Mesenchymal stem cell (in vitro differentiated cells and primary cell): ENCODE data around the gene UBIAD1.

Source experiments
- DNase-seq: peaks from one replicate; pipeline ENCODE4 v3.0.0-alpha.2; 2013
- H2AFZ ChIP-seq: one replicate; pipeline ENCODE4 v1.6.1; 2013; ENCODE audit warnings: low read depth, mild to moderate bottlenecking, control low read depth, inconsistent platforms, low read length, moderate library complexity
- H2AK5ac ChIP-seq: 2 replicates; pipeline ENCODE4 v1.6.1; 2013; ENCODE audit warnings: low read length, moderate library complexity, mild to moderate bottlenecking, inconsistent platforms; ENCODE audit not compliant: severe bottlenecking
- H2BK120ac ChIP-seq: one replicate; pipeline ENCODE4 v1.6.1; 2013; ENCODE audit warnings: low read depth, mild to moderate bottlenecking, inconsistent platforms, low read length, moderate library complexity
- H2BK12ac ChIP-seq, 2 experiments: one replicate each; pipeline ENCODE4 v1.6.1; 2013; ENCODE audit warnings: inconsistent platforms in 2 of 2, low read length in 2 of 2, mild to moderate bottlenecking in 2 of 2, moderate library complexity in 2 of 2, control low read depth in 1 of 2
- H2BK15ac ChIP-seq: one replicate; pipeline ENCODE4 v1.6.1; 2013; ENCODE audit warnings: mild to moderate bottlenecking, low read depth, inconsistent platforms; ENCODE audit not compliant: poor library complexity, severe bottlenecking
- H2BK5ac ChIP-seq: 2 replicates; pipeline ENCODE4 v1.6.1; 2013; ENCODE audit warnings: low read depth, mild to moderate bottlenecking, low read length, control low read depth, inconsistent platforms; ENCODE audit not compliant: poor library complexity, severe bottlenecking
- H3K14ac ChIP-seq, 2 experiments: one replicate each; pipeline ENCODE4 v1.6.1; 2013; ENCODE audit warnings: inconsistent platforms in 2 of 2, low read length in 2 of 2, control low read depth in 1 of 2, mild to moderate bottlenecking in 1 of 2, moderate library complexity in 1 of 2
- H3K18ac ChIP-seq, 2 experiments: one replicate each; pipeline ENCODE4 v1.6.1; 2013; ENCODE audit warnings: inconsistent platforms in 2 of 2, low read length in 2 of 2, control low read depth in 1 of 2, low read depth in 1 of 2, mild to moderate bottlenecking in 1 of 2
- H3K23ac ChIP-seq, 2 experiments: one replicate each; pipeline ENCODE4 v1.6.1; 2013; ENCODE audit warnings: inconsistent platforms in 2 of 2, low read length in 2 of 2, mild to moderate bottlenecking in 2 of 2, moderate library complexity in 2 of 2, control low read depth in 1 of 2
- H3K27ac ChIP-seq: 2 replicates; pipeline ENCODE4 v1.5.1; 2013; ENCODE audit warnings: mild to moderate bottlenecking, moderate library complexity, low read length, control low read depth, inconsistent platforms; ENCODE audit not compliant: poor library complexity, severe bottlenecking
- H3K27me3 ChIP-seq, 2 experiments: 2 replicates each; pipeline versions ENCODE4 v1.6.1 to v1.7.0; 2013; ENCODE audit warnings: low read length in 2 of 2, mild to moderate bottlenecking in 2 of 2, moderate library complexity in 2 of 2, control low read depth in 1 of 2, inconsistent platforms in 1 of 2; ENCODE audit not compliant: control insufficient read depth in 1 of 2, insufficient read depth in 1 of 2
- H3K36me3 ChIP-seq, 2 experiments: 2 replicates each; pipeline versions ENCODE4 v1.6.1 to v1.7.0; 2013; ENCODE audit warnings: low read length in 2 of 2, control low read depth in 1 of 2, inconsistent platforms in 1 of 2, low read depth in 1 of 2, mild to moderate bottlenecking in 1 of 2; ENCODE audit not compliant: insufficient read depth in 2 of 2, control insufficient read depth in 1 of 2
- H3K4ac ChIP-seq, 2 experiments: one replicate each; pipeline ENCODE4 v1.6.1; 2013; ENCODE audit warnings: inconsistent platforms in 2 of 2, low read length in 2 of 2, mild to moderate bottlenecking in 2 of 2, moderate library complexity in 2 of 2, control low read depth in 1 of 2, low read depth in 1 of 2
- H3K4me1 ChIP-seq: 2 replicates; pipeline ENCODE4 v1.6.1; 2013; ENCODE audit warnings: low read depth, low read length, control low read depth; ENCODE audit not compliant: control insufficient read depth, insufficient read depth
- H3K4me2 ChIP-seq: 2 replicates; pipeline ENCODE4 v1.6.1; 2013; ENCODE audit warnings: low read length, mild to moderate bottlenecking, inconsistent platforms; ENCODE audit not compliant: poor library complexity, severe bottlenecking
- H3K4me3 ChIP-seq, 2 experiments: 2 replicates each; pipeline versions ENCODE4 v1.5.1 to v1.7.0; 2013; ENCODE audit warnings: low read length in 2 of 2, mild to moderate bottlenecking in 2 of 2, control low read depth in 1 of 2, low read depth in 1 of 2; ENCODE audit not compliant: insufficient read depth in 1 of 2
- H3K79me1 ChIP-seq: replicated peaks from 2 replicates; pipeline ENCODE4 v1.6.1; 2013; ENCODE audit warnings: mild to moderate bottlenecking, control low read depth, low read length, inconsistent platforms; ENCODE audit not compliant: poor library complexity, severe bottlenecking
- H3K9ac ChIP-seq: 2 replicates; pipeline ENCODE4 v1.7.0; 2013; ENCODE audit warnings: mild to moderate bottlenecking, low read length, moderate library complexity
- H3K9me3 ChIP-seq: 2 replicates; pipeline ENCODE4 v1.7.0; 2013; ENCODE audit warnings: mild to moderate bottlenecking, low read length; ENCODE audit not compliant: control insufficient read depth
- H4K8ac ChIP-seq: one replicate; pipeline ENCODE4 v1.6.1; 2013; ENCODE audit warnings: inconsistent platforms, mild to moderate bottlenecking, low read length, moderate library complexity
- H4K91ac ChIP-seq: one replicate; pipeline ENCODE4 v1.6.1; 2013; ENCODE audit warnings: mild to moderate bottlenecking, low read length, inconsistent platforms
- WGBS: methylation state at CpG from one replicate; pipeline ENCODE4 v1.1.7; 2013; ENCODE audit warnings: mixed read lengths; 5-methylcytosine and 5-hydroxymethylcytosine counted together

UBIAD1 gene

DNA sequence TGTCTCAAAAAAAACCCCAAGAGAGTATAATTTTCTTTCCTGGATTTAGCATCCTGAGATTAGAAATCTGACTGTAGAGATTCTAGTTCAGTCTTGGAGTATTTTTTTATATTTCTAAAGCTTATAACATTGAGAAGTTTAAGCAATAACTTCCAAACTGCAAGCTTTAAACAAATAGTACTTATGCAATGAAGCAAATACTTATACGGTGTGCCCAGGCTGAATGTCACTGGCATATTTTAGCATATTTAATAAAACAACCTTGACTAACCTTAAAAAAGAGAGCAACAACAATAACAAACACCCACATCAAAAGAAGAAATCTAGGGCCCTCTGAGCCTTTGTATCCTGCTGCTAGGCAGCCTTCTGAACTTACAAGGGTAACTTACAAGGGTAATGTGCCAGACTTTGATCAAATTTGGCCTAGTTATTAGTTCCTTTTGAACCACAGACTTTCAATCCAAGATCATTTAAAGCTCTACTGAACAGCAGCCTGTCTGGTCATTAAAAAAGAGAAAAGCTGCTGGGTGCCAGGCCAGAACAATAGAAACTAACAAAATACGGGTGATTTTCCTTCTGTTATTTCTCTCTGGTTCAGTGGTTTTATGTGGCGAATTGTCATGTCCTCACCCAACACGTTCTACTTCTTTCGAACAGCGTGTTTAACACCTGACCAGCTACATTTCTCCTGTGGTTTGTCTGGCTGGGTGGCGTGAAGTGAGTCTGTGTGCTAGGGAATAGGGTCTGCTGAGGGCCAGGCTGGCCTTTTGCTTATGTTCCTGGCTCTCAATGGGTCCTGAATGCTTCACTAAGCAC, 26.9 kb upstream of the UBIAD1 start:
- Histone ChIP-seq H3K4me2 (no peak overlapping the region), H3K9ac (no peak overlapping the region), H2BK15ac (no peak overlapping the region), H2BK120ac (no peak overlapping the region), H3K4me1 (no peaks in the 10 kb centered on the region), H3K36me3 (peaks cover 44 to 69% of the 10 kb centered on the region in 2 experiments), H3K18ac (no peak overlapping the region), H2AK5ac (no peak overlapping the region), H3K27ac (no peak overlapping the region), H4K91ac (no peak overlapping the region), H3K4ac (no peak overlapping the region), H3K27me3 (no peaks in the 10 kb centered on the region), H3K23ac (no peak overlapping the region), H2AFZ (no peak overlapping the region), H3K14ac (no peak overlapping the region), H4K8ac (no peak overlapping the region), H3K79me1 (peaks cover 9% of the 10 kb centered on the region), H3K9me3 (no peaks in the 10 kb centered on the region), H2BK5ac (no peak overlapping the region), H3K4me3 (no peak overlapping the region), H2BK12ac (no peak overlapping the region)
- WGBS: 98% methylated on average over 7 of the region's 7 CpGs
- no peak for DNase-seq

DNA sequence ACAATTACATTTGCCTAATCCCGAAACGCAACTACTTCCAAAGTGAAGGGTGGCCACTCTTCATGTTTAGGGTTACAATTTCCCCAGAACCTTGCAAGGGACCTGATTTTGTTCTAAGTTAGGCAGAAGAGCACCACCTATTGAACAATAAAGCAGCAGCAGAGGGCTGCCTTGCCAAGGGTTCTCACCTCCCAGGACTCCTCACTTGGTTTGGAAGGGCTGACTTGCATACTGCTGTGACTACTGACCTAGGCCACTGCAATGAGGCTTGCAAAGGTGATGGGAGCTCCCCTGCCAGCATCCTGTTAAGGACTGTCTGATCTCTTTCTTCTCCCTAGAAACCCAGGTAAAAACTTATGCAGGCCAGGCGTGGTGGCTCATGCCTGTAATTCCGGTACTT, 24.8 kb upstream of the UBIAD1 start:
- no peak overlapping the region for H3K18ac ChIP-seq
- H3K4ac ChIP-seq: no peak overlapping the region
- no peak overlapping the region for H3K9ac ChIP-seq
- H2BK15ac ChIP-seq: no peak overlapping the region
- no peak overlapping the region for H2AK5ac ChIP-seq
- no peak overlapping the region for H3K4me2 ChIP-seq
- H4K8ac ChIP-seq: no peak overlapping the region
- H3K27ac ChIP-seq: no peak overlapping the region
- no peak overlapping the region for H2BK12ac ChIP-seq
- no peaks in the 10 kb centered on the region for H3K4me1 ChIP-seq
- peaks cover 13% of the 10 kb centered on the region for H3K79me1 ChIP-seq
- no peak overlapping the region for H2AFZ ChIP-seq
- no peak overlapping the region for H3K23ac ChIP-seq
- H3K14ac ChIP-seq: no peak overlapping the region
- H2BK120ac ChIP-seq: no peak overlapping the region
- no peak overlapping the region for H3K4me3 ChIP-seq
- H2BK5ac ChIP-seq: no peak overlapping the region
- no peak overlapping the region for H4K91ac ChIP-seq
- no peaks in the 10 kb centered on the region for H3K27me3 ChIP-seq
- WGBS: 97% methylated on average over 4 of the region's 4 CpGs
- no peak for DNase-seq
- peaks cover 43 to 74% of the 10 kb centered on the region in 2 experiments for H3K36me3 ChIP-seq
- no peaks in the 10 kb centered on the region for H3K9me3 ChIP-seq

DNA sequence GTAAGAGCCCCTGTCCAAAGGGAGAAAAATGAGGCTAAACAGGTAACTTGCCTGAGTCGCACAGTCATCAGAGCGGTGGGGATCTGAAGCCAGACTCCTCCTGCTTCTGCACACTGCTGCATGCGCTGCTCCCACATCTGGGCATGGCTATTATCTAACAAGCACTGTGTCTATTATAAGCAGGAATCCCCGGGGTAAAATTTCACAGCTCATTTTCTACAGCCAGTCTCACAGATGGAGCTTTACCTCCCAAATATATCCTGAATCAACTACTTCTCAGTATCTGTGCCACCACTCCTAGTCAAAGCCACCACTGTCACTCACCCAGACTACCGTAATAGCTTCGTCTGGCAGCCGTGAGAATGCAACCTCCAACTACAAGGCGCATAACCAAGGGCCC, 20.5 kb upstream of the UBIAD1 start:
- 99% methylated on average over 8 of the region's 8 CpGs for WGBS
- H2BK5ac ChIP-seq: no peak overlapping the region
- peaks cover 56 to 78% of the 10 kb centered on the region in 2 experiments for H3K36me3 ChIP-seq
- no peak overlapping the region for H2BK120ac ChIP-seq
- no peak overlapping the region for H4K91ac ChIP-seq
- H3K4ac ChIP-seq: no peak overlapping the region
- no peak overlapping the region for H2BK15ac ChIP-seq
- no peaks in the 10 kb centered on the region for H3K9me3 ChIP-seq
- H3K23ac ChIP-seq: no peak overlapping the region
- no peak overlapping the region for H2AFZ ChIP-seq
- no peak overlapping the region for H3K18ac ChIP-seq
- H3K27ac ChIP-seq: no peak overlapping the region
- H4K8ac ChIP-seq: no peak overlapping the region
- H3K4me2 ChIP-seq: no peak overlapping the region
- no peaks in the 10 kb centered on the region for H3K27me3 ChIP-seq
- H3K79me1 ChIP-seq: peaks cover 23% of the 10 kb centered on the region
- H3K4me3 ChIP-seq: no peak overlapping the region
- DNase-seq: no peak
- H2AK5ac ChIP-seq: no peak overlapping the region
- H2BK12ac ChIP-seq: no peak overlapping the region
- no peak overlapping the region for H3K14ac ChIP-seq
- H3K9ac ChIP-seq: no peak overlapping the region
- no peaks in the 10 kb centered on the region for H3K4me1 ChIP-seq

DNA sequence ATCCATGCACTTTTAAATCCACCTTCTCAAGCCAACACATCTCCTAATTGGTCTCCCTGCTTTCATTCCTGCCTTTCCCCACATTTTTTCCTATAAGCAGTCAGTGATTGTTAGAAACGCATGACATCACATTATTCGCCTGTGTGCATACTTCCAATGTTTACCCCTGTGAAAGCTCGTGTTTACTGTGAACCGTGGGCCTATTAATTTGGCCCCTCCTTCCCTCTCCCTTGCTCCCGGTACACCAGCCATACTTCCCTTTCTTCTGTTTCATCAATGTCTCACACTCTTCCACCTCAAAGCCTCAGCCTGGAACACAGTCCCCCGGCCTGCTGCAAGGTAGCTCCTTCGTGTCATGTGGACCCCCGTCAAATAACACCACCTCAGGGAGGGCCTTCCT, 19.8 kb upstream of the UBIAD1 start:
- no peak overlapping the region for H3K9ac ChIP-seq
- peaks cover 25% of the 10 kb centered on the region for H3K79me1 ChIP-seq
- H3K9me3 ChIP-seq: no peaks in the 10 kb centered on the region
- no peak overlapping the region for H2BK15ac ChIP-seq
- no peak for DNase-seq
- H2AFZ ChIP-seq: no peak overlapping the region
- no peak overlapping the region for H3K23ac ChIP-seq
- H3K27me3 ChIP-seq: no peaks in the 10 kb centered on the region
- no peak overlapping the region for H3K14ac ChIP-seq
- H2BK120ac ChIP-seq: no peak overlapping the region
- H3K18ac ChIP-seq: no peak overlapping the region
- no peak overlapping the region for H3K4me2 ChIP-seq
- H2BK5ac ChIP-seq: no peak overlapping the region
- H3K4me3 ChIP-seq: no peak overlapping the region
- H2BK12ac ChIP-seq: no peak overlapping the region
- H2AK5ac ChIP-seq: no peak overlapping the region
- H3K27ac ChIP-seq: no peak overlapping the region
- no peak overlapping the region for H4K91ac ChIP-seq
- no peak overlapping the region for H4K8ac ChIP-seq
- H3K36me3 ChIP-seq: peaks cover 58 to 77% of the 10 kb centered on the region in 2 experiments
- H3K4me1 ChIP-seq: no peaks in the 10 kb centered on the region
- H3K4ac ChIP-seq: no peak overlapping the region
- 94% methylated on average over 8 of the region's 8 CpGs for WGBS
